NOMO-1 (cell line): Measurements from ENCODE around the gene C13orf42.
A peak's percentile ranks its signal among the peaks of the same experiment; 100 is the strongest.

Experiments used
- DNase-seq, 2 experiments: peaks; one replicate each; lab custom pipeline; 2025; ENCODE audit not compliant: unreplicated experiment in 2 of 2; lab: John Stamatoyannopoulos, UW

Gene C13orf42

DNA sequence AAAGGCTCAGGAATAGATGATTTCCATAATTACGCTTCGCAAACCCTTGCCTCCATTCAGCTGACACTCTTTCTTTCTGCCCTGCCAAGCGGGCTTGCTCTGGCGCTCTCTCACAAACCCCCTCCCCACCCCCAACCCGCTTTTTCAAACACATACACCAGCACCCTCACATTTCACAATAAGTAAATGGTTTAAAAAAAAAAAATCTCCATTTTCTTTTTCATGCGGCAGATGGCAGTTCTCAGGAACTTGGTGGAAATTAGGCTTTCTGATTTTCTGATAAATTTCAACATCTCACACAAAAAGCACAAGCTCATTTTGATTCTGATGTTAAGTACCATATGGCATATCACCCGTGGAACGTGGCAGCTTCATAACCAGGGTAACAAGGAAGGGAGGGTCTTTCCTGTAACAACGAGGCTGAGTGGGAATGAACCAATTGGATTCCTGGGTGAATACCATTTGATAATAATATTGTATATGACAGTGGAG, 43.8 kb downstream of the C13orf42 start:
- DNase-seq: no peak

GRCh38 chr13:51066091-51066831, 44.8 kb downstream of the C13orf42 start:
- DNase-seq: no peak

DNA sequence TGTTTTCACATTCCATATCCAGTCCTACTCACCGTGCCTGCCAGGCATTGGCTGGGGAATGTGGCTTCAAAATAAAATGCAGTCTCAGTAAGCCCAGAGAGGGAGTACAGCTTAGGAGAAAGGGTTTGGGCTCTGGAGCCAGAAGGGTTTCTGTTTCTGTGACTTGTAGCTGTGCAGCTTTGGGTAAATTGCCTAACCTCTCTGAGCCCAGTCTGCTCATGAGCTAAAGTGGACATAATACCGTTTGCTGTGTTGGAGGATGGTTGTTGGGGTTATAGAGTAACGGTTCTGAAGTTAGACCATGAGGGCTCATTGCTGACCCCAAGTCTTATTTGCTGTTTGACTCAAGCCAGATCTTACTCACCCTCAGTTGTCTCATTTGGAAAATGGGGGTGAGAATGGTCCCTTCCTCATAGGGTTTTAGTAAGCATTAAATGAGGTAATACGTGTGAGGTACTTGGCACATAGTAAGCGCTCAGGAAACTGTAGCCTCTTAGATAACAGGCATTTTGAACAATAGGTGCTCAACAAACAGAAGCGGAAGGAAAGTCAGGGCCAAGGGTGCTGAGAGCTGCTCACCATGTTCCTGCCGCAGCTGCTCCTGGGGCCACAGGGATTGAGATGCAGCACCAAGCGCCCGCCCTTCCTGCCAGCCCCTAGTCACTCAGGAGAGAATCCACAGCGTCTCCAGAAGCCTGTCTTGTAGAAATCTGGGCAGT, 45.5 kb downstream of the C13orf42 start:
- no peak for DNase-seq

GRCh38 chr13:51064753-51065152, 46.3 kb downstream of the C13orf42 start:
- DNase-seq: no peak

GRCh38 chr13:51063909-51064308, 47.2 kb downstream of the C13orf42 start:
- no peak for DNase-seq

GRCh38 chr13:51058461-51059167, 52.5 kb downstream of the C13orf42 start:
- DNase-seq: no peak

- DNase-seq: no peak
These were observed 53.2 kb downstream of the C13orf42 start for GRCh38 chr13:51057906-51058305.

- DNase-seq: no peak
These were observed 54.1 kb downstream of the C13orf42 start for GRCh38 chr13:51057001-51057400.

DNA sequence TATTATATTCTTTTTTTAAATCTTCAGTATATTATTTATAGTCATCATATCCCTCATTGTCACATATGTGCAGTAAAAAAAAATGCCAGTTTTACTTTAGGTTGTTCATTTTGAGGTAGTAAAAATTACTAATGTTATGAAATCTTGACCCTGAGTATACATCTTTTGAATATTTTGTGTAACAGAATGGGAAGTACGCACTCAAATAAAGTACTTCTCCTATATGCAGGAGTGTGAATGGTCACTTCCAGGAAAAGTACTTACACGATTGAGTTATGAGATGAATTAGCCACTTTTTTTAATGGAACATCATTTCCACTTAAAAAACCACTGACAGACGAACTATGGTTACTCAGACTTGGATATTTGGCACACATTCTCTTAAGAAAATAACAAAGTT, 58.5 kb downstream of the C13orf42 start:
- no peak for DNase-seq

DNA sequence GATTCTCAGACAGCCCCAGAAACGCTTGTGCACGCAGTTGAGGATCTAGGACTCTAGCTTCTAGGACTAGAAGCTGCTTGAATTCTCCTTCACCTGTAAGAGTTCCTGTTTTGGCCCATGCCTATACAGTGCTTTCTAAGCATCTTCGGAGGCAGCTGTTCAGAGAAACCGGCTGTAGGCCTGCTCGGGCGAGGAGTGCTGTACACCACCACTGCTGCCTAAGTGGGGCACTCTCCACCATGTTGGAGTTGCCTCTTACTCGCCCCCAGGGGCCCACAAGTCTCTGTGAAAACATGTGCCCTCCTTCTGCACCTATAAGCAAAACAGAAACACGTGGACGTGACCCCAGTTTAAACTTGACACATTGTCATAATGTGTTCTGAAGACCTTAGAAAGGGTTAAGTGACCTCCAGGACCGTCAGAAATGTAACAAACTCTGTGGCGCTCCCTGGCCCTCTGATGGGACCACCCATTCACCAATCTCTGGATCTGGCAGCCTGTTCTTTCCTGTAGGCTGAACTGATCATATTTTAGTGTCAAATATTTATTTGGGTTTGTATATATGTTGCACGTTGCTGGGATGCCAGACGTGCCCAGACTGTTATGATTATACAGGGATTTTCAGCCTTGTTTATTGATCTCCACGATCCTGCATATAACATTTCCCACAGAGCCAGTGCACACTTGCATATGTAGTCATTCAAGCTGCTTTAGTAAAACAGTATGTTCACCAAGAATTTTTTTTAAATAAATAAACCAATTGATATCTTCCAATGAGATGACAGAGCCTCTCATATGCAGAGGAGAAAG, 60.8 kb downstream of the C13orf42 start:
- no peak for DNase-seq

DNA sequence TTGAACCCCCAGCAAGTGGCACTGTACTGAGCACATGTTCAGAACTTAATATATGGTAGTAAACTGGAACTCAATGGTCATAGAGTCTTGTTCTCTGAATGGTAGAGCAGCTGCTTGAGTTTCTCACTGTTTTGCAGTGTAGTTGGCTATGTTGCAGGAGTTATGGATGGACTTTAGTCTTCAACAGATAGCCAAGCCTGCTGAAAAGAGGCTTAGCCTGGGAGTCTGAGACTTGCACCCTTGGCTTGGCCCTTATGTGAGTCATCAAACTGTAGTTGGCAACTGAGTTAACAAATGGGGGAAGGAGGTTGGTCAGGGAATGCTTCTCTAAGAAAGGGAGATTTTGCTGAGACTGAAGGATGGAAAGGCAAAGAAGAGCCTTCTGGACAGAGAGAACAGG, 62.5 kb downstream of the C13orf42 start:
- DNase-seq: no peak

DNA sequence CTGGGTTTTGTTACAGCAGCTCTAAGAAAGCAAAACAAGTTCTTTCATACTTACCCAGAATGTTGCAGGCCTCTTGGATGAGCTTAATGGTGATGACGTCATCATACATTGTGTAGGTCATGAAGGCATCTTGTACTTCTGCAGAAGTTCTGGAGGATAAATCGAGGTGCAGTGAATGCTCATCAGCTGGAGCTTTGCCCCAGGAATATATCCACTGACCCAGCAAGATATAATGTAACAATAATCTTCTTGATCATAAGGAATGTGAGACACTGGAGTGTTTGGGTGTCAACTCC, 63.0 kb downstream of the C13orf42 start:
- DNase-seq: no peak

- peak in 1 of 2 experiments; percentile 18 for DNase-seq
These were observed 63.5 kb downstream of the C13orf42 start for GRCh38 chr13:51047434-51048165.

GRCh38 chr13:51045451-51045850, 65.6 kb downstream of the C13orf42 start:
- no peak for DNase-seq

DNA sequence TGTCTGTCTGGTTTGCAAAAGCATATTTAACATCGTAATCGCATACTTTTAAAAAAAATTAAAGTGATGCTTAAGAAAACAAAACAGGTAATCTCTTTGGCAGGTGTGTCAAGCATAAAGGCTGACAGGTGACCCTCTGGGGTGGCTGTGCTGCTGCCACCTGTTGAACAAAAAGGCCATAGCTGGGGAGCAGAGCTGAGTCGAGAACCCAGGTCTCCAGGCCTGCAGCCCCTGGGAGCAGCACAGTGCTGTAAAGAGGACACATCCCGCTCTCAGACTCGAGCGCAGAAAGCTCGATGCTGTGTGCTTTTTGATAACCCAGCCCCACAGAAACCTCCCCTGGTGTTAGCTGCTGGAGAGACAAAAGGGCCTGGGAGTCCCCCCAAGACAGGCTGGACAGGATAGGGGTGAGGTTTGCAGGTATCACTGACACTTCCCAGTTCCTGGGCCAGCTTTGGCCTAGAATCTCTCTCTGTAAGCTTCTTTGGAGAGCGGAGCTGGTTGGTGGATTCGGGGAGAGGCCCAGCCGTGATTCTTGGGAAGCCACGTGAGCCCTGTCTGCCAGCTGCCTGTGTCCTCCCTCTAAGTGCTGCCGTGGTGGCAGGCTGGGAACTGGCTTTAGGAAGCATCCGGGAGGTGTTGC, 66.9 kb downstream of the C13orf42 start:
- DNase-seq: no peak

- no peak for DNase-seq
These were observed 67.8 kb downstream of the C13orf42 start for GRCh38 chr13:51043310-51043709.

DNA sequence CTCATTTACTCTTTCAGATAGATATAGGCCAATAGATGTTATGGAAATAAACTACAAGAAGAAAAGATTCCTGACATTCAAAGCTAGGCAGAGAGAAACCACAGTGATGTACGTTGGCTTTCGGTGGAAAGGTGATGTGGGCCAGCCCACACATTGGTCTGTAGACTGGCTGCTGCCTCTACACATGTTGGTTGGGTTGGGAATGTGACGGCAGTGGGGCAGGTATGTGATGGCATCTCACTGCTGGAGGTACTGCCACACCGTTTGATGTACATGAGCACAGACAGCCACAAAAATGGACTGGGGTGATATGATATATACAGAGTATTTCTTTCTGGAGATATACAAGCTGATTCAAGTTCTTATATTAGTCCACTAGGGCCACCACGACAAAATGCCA, 69.4 kb downstream of the C13orf42 start:
- DNase-seq: no peak

GRCh38 chr13:51041126-51041525, 69.9 kb downstream of the C13orf42 start:
- no peak for DNase-seq

- DNase-seq: no peak
These were observed 70.6 kb downstream of the C13orf42 start for GRCh38 chr13:51040431-51040830.

DNA sequence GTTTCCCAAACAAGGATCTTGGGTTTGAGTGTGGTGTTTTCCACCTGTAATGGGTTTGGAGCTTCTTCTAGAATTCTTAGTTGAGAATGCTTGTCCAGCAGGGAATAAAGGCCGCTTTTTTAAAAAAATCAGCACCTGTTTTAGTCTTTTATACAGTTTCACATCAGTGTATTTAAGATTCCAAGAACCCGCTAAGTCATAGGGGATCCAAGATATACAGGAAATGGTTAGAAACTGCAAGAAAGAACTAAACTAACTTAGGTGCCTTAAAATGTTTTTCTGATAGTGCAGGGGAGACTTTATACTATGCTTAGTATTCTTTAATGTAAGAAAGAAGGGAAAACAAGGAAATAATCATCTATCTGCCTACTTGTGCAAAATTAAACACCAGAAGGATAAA, 74.7 kb downstream of the C13orf42 start:
- DNase-seq: no peak
